Medulla oblongata (tissue), 1 donor: ENCODE measurements around the gene TBX15.

ENCODE experiments used
- DNase-seq: peaks from one replicate; pipeline ENCODE4 v3.0.0-alpha.2; 2015; ENCODE audit errors: extremely low spot score

The TBX15 gene

GRCh38 chr1:118984722-118985639 lies 3.2 kb downstream of the TBX15 start:
- no peak for DNase-seq

GRCh38 chr1:118984086-118984721 lies 3.9 kb downstream of the TBX15 start:
- DNase-seq = no peak

- DNase-seq = no peak
These were observed 4.5 kb downstream of the TBX15 start for GRCh38 chr1:118983558-118984041.

GRCh38 chr1:118982821-118983557 lies 5.2 kb downstream of the TBX15 start:
- no peak for DNase-seq

GRCh38 chr1:118982266-118982665 lies 5.9 kb downstream of the TBX15 start:
- DNase-seq = no peak

- DNase-seq = no peak
These were observed 6.7 kb downstream of the TBX15 start for GRCh38 chr1:118981436-118981835.

- no peak for DNase-seq
These were observed 8.2 kb downstream of the TBX15 start for GRCh38 chr1:118979754-118980575.

GRCh38 chr1:118978914-118979701 lies 9.0 kb downstream of the TBX15 start:
- no peak for DNase-seq

- no peak for DNase-seq
These were observed 10.5 kb downstream of the TBX15 start for GRCh38 chr1:118977600-118977999.

- no peak for DNase-seq
These were observed 13.5 kb downstream of the TBX15 start for GRCh38 chr1:118974661-118975060.

GRCh38 chr1:118973531-118974137 lies 14.5 kb downstream of the TBX15 start:
- DNase-seq = no peak

GRCh38 chr1:118973032-118973431 lies 15.1 kb downstream of the TBX15 start:
- no peak for DNase-seq

GRCh38 chr1:118970451-118970850 lies 17.7 kb downstream of the TBX15 start:
- no peak for DNase-seq

GRCh38 chr1:118963456-118964430 lies 24.4 kb downstream of the TBX15 start:
- no peak for DNase-seq

- DNase-seq = no peak
These were observed 25.0 kb downstream of the TBX15 start for GRCh38 chr1:118963138-118963455.

GRCh38 chr1:118961156-118961555 lies 27.0 kb downstream of the TBX15 start:
- no peak for DNase-seq

GRCh38 chr1:118960567-118961136 lies 27.5 kb downstream of the TBX15 start:
- no peak for DNase-seq

GRCh38 chr1:118960026-118960561 lies 28.0 kb downstream of the TBX15 start:
- DNase-seq = no peak
